GM13977 (cell line): ENCODE measurements around the gene CEP170B.

ENCODE experiments used
- DNase-seq: peaks from one replicate; pipeline ENCODE4 v3.0.0; 2012; ENCODE audit warnings: low spot score
- in situ Hi-C: fragments of 300-500 bp; cut with MboI; formaldehyde crosslinking; loops from one replicate; pipeline ENCODE4 v1.12.0; 2022; ENCODE audit warnings: low sequenced_read_pairs, low pct_unique_long_range_greater_than_20kb, mixed read lengths, inconsistent platforms; ENCODE audit not compliant: unreplicated experiment
- TF ChIP-seq, protein P1 (sequence below): IDR thresholded peaks from 2 replicates; pipeline ENCODE4 v1.5.1; 2012; ENCODE audit warnings: mild to moderate bottlenecking, control low read depth; ENCODE audit not compliant: insufficient read depth; ENCODE audit errors: extremely low read depth, missing control alignments

Gene CEP170B

GRCh38 chr14:104868060-104868740 is 3.1 kb downstream of the CEP170B start:
- in situ Hi-C loops: no loop called here
- no peak for DNase-seq

DNA sequence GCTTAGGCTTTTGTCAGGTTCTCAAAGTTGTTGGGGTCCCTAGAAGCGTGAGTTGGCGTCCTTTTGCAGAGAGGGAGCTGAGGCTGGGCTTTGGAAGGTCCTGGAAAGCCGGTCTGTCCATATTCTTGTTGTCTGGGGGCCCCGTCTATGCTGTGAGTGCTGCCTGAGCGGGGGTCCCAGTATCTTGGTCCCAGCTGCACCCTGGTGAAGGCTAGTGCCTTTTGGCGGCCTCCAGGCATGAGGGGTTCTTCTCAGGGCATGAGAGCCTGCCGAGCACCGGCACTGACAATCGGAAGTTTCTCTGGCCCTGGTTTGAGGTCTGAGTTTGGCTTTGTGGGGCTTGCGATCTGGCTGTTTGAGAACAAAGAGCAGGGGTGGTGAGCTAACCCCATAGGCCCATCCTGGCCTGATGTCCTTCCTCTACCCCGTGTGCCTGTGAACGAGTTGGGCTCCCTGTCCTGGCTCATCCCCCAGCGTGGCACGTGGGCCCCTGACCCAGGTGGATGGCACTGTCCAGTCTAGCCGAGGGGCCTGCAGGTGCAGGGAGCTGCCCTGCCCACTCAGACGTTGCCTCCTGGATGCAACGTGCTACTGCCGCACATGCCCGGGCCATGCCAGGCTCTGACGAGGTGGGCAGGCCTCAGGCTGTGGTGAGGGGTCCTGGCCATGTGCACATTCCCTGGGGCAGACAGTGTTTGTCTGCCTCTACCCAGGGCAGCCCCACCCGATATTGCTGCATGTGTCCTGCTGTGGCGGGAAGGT is 3.9 kb downstream of the CEP170B start:
- TF ChIP-seq, protein P1, sequence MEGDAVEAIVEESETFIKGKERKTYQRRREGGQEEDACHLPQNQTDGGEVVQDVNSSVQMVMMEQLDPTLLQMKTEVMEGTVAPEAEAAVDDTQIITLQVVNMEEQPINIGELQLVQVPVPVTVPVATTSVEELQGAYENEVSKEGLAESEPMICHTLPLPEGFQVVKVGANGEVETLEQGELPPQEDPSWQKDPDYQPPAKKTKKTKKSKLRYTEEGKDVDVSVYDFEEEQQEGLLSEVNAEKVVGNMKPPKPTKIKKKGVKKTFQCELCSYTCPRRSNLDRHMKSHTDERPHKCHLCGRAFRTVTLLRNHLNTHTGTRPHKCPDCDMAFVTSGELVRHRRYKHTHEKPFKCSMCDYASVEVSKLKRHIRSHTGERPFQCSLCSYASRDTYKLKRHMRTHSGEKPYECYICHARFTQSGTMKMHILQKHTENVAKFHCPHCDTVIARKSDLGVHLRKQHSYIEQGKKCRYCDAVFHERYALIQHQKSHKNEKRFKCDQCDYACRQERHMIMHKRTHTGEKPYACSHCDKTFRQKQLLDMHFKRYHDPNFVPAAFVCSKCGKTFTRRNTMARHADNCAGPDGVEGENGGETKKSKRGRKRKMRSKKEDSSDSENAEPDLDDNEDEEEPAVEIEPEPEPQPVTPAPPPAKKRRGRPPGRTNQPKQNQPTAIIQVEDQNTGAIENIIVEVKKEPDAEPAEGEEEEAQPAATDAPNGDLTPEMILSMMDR: no peak
- in situ Hi-C loops: no loop called here
- no peak for DNase-seq

More at GRCh38 chr14:104868060-104868740, 3.1 kb downstream of the CEP170B start:
- TF ChIP-seq, protein P1: no peak

DNA sequence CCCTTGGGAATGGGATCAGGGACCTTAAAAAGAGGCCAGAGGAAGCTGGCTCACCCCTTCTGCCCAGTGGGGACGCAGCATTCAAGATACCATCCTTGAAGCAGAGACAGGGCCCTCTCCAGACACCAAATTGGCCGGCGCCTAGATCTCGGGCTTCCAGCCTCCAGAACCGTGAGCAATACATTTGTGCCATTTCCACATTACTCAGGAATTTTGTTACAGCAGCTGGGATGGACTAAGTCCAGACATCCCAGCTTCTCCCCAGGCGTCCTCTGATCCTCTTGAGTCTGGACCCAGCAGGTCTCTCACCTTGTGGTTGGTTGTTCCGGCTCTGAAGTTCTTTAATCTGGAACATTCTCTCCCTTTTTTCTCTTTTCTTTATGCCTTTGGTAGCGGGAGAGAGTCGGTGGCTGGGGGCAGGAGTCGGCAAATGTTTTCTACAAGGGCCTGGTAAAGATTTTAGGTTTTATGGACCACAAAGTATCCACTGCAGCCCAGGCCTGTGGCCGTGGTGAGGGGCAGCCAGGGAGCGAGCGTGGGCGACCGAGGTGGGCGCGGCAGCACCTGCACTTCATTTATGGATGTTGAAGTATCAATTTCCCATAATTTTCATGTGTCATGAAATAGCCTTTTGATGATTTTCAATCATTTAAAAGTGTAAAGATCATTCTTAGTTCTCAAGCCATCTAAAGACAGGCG is 4.8 kb downstream of the CEP170B start:
- no peak for DNase-seq
- TF ChIP-seq, protein P1: no peak
- in situ Hi-C loops: no loop called here

DNA sequence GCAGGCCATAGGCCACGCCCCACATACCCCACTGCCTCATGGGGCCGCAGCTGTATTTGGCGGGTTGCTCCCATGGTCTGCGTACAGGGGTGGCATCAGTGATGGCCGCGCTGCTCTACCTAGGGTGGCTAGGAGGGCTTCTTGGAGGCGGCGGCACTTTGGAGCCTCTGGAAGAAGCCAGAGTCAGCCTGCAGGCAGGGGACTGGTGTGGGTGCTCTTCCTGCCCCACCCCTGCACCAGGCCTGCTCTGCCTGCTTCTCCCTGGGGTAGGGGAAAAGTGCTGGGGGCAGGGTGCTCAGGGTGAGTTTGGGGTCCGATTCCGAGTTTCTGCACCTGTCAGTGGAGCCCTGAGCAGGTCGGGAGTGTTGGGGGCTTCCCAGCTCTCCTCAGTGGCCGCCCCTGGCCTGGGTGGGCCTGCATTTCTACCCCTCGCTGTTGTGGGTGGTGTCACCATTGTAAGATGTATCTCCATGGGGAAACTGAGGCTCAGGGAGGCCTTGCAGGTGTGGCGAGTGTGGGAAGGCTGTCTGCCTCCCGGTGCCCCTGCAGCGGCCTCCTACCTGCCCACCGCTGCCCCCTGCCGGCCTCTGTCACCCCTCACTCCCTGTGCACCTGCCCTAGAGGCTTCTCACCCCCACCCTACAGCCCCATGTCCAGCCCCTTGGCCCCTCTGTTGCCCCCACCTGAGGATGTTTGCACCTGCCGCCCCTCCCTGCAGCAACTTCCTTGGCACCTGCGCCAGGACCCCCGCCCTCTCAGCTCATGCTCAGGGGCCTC is 5.5 kb downstream of the CEP170B start:
- TF ChIP-seq, protein P1: peak; percentile 56
- in situ Hi-C loops: no loop called here
- DNase-seq: no peak

DNA sequence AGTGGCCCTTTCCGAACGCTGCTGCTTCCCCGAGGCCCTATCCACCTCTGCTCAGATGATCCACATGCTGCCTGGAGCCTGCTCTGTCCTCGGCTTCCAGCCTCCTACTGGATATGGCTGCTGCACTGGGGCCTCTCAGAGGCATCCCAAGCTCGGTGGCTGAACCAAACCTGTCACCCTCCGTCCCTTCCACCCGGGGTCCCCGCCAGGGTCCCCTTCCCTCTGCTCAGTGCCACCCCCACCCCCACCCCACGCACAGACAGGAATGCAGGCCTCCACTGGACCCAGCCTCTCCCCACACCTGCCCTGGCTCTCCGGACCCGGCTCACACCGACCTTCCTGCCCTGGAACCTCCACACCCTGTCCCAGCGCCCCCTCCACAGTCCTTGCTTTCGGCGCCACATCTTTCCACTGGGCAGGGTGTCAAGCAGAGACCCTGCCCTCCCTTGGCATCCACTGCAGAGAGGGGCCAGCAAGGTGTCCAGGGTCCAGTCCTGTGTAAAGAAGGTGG is 6.1 kb downstream of the CEP170B start:
- DNase-seq: no peak
- TF ChIP-seq, protein P1: no peak
- in situ Hi-C loops: no loop called here
